H7 (cell line): ENCODE results near the gene GPSM3. TPM values are rescaled to one million over a fixed set of nuclear protein-coding genes. Genes with fewer than 3 reads are reported as not detected.
A peak's percentile ranks its signal among the peaks of the same experiment; 100 is the strongest.

ENCODE experiments used
- DNase-seq: peaks from one replicate; pipeline ENCODE4 v3.0.0; 2012
- H3K27me3 ChIP-seq: 2 replicates; pipeline ENCODE4 v1.6.0; 2011; ENCODE audit warnings: mild to moderate bottlenecking, low read length; ENCODE audit not compliant: control insufficient read depth, insufficient read depth
- H3K36me3 ChIP-seq: replicated peaks from 2 replicates; pipeline ENCODE4 v1.5.1; 2011; ENCODE audit warnings: low read length; ENCODE audit not compliant: control insufficient read depth, insufficient read depth
- H3K4me3 ChIP-seq: 2 replicates; pipeline ENCODE4 v1.5.1; 2011; ENCODE audit warnings: low read depth, mild to moderate bottlenecking, control low read depth, low read length, moderate library complexity; ENCODE audit not compliant: insufficient read depth
- total RNA-seq: library from RNA; depleted of rRNA; stranded (reverse); fragments of >200 nt; shearing (Covaris generic); gene quantifications from 2 replicates; pipeline ENCODE4 v1.2.3, GENCODE V29; 2014

GPSM3 gene
- total RNA-seq, 1 experiment from 2014 or later = 21.2 TPM

GRCh38 chr6:32176476-32177182, 15.8 kb downstream of the GPSM3 start:
- Histone ChIP-seq H3K4me3 (peak overlapping the region; percentile 79), H3K36me3 (peaks cover 8% of the 10 kb centered on the region), H3K27me3 (no peaks in the 10 kb centered on the region)
- peak; percentile 37 for DNase-seq

- Histone ChIP-seq H3K4me3 (peak within 1 kb of the TSS; percentile 79), H3K27me3 (no peaks in the 10 kb centered on the region), H3K36me3 (peaks cover 8% of the 10 kb centered on the region)
- peak; percentile 99 for DNase-seq
These were observed 16.6 kb downstream of the GPSM3 start, which contains the start of gene AGPAT1 for GRCh38 chr6:32175711-32176475. Gene AGPAT1 (minus strand): TSS chr6:32176084. CDS start chr6:32171496, 4,588 bp downstream.

DNA sequence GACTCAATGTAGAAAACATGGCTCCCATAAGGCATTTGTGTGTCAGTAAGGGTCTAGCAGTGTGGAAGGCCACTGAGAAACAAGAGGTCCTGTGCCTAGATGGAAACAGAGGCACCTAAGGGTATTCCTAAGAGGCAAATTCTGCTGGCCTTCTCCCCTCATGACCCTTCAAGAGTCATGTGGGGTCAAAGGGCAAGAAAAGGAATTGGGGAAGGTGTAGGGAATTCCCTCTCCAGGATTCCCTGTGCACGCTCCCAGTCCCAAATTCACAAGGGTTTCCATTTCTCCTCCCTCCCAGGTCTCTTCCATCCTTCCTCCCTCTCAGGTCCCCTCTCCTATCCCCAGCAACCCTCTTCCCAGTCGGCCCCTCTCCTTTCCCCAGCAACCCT, 17.1 kb downstream of the GPSM3 start:
- Histone ChIP-seq H3K4me3 (peak overlapping the region; percentile 79), H3K27me3 (no peaks in the 10 kb centered on the region), H3K36me3 (peaks cover 9% of the 10 kb centered on the region)
- no peak for DNase-seq

DNA sequence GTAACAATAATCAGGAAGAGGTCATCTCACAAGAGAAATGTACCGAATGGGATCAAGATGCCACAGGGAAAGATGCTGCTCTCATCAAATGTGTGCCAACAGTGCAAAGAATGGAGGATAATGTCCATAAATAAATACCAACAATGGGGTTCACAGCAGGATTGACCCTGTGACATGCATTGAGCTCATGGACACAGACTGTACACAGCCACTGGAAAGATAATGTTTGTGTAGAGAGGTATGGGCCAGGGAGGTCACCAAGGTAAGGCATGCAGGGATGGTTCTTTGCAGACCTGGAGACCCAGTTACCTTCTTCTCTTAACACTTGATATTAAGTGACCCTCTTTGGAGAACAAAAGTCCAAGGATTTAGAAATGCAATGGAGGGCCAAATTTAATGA, 18.0 kb downstream of the GPSM3 start:
- DNase-seq = no peak
- Histone ChIP-seq H3K27me3 (no peaks in the 10 kb centered on the region), H3K4me3 (no peak overlapping the region), H3K36me3 (peaks cover 16% of the 10 kb centered on the region)

- peaks cover 20% of the 10 kb centered on the region for H3K36me3 ChIP-seq
- H3K4me3 ChIP-seq = no peak overlapping the region
- peak; percentile 33 for DNase-seq
- no peaks in the 10 kb centered on the region for H3K27me3 ChIP-seq
These were observed 19.3 kb downstream of the GPSM3 start for GRCh38 chr6:32173051-32173727.

DNA sequence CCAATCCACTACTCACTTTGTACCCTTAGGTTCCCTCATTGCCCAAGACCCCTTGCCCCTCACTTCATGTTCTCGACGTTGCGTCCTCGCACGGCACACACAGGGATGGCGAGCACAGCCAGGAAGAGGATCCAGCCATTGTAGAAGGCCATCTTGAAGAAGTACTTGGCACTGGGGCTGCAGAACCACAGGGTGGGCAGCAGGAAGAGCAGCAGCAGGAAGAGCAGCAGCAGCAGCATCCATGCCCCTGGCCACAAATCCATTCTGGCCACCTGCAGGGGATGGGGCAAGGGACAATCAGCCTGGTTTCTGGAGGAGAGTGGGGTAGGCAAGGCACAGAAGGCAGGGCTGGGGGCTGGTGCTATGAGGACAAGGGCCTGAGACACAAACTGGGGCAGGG, 21.2 kb downstream of the GPSM3 start:
- Histone ChIP-seq H3K27me3 (no peaks in the 10 kb centered on the region), H3K36me3 (peaks cover 20% of the 10 kb centered on the region), H3K4me3 (no peak overlapping the region)
- DNase-seq = no peak

DNA sequence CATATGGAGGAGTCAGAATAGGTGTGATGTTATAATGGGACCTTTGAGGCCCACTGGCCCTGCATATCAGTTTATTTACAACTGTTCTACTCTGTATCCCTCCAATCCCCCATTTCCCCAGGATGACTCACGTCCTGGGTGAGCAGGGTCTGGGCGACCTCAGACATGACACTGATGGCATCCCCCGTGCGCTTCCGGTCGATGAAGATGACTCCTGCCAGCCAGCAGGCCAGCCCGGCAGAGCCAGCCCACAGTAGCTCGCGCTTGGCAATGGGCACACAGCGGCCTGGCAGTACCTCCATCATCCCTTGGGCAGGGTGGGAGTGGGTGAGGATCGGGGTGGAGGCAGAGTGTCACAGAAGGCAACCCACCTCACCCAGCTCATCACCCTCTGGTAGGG, 22.1 kb downstream of the GPSM3 start:
- Histone ChIP-seq H3K27me3 (no peaks in the 10 kb centered on the region), H3K4me3 (no peak overlapping the region), H3K36me3 (peaks cover 20% of the 10 kb centered on the region)
- no peak for DNase-seq

DNA sequence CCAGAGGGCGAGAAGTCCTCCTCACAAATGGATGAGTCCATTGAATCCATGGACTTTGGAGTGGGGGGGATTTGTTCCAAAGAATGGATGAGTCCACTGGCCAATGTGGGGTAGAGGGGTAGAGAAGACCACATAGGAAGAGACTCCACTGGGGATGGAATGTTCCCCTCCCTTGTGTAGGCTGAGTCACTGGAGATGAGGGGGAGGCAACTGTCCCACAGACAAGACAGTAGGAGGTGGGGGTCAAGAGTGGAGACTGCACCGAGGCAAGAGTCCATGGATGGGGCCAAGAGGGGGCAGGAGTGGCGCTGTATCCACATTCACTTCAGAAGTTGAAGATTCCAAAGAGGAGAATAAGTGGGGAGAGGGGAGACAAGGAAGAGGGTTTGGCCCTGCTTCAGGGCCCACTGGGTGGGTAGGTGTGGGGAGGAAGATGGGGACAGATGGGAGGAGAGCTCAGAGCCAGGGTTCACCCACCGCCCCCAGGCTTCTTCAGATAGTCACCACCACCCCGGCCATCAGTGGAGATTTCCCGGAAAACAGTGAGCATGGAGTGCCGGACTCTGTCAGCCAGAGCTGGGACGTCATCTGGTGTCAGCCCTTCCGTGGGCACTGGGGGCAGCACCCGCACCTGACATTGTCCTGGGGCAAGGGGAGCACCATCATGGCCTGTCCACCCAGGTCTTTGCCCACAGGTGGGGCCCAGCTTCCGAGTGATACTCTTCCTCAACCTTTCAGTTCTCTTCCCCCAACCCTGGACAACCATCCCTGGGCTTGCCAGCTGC, 23.4 kb downstream of the GPSM3 start:
- DNase-seq = no peak
- Histone ChIP-seq H3K36me3 (peaks cover 20% of the 10 kb centered on the region), H3K27me3 (no peaks in the 10 kb centered on the region), H3K4me3 (no peak overlapping the region)

DNA sequence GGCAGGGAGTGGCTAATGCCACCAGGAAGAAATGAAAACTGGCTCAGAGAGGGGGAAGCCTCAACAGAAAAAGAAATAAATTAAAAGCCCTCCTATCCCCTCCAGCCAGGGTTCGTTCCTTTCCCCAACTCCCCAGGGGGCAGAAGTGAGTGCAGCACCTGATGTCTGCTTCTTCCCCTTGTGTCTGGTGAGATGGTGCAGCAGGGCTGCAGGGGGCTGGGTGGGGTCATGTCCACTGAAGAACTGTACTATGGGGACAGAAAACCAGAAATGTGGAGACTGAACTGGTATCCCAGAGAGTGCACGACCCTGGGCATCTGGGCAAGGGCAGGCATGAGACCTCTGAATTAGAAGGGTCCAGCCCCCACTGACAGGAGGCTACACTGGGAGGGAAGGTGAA, 24.1 kb downstream of the GPSM3 start:
- no peak for DNase-seq
- Histone ChIP-seq H3K27me3 (no peaks in the 10 kb centered on the region), H3K36me3 (peaks cover 20% of the 10 kb centered on the region), H3K4me3 (no peak overlapping the region)

DNA sequence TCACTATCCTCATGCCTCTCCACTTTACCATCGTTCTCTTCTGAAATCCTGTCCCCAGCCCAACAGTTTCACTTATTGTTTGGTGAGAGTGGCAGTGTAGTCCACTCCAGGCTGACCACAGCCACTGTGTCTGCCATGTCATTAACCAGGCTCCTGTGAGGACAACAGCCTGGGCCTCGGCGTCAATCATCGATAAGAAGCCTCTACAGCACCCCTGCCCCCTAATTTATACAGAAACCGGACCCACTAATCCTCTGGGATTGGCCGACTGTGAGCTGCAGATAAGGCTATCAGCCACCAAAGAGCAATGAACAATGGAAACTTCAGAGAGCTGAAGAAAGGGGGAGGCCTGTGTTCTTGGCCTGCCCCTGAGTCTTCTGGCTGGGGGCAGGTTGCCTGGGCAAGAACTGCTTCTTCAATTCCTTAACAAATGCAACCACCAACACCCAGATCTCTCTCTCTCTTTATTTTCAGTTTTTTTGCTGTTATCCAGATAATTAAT, 24.6 kb downstream of the GPSM3 start:
- Histone ChIP-seq H3K27me3 (no peaks in the 10 kb centered on the region), H3K4me3 (no peak overlapping the region), H3K36me3 (peaks cover 20% of the 10 kb centered on the region)
- no peak for DNase-seq

- peak; percentile 63 for DNase-seq
- Histone ChIP-seq H3K27me3 (no peaks in the 10 kb centered on the region), H3K4me3 (no peak overlapping the region), H3K36me3 (peaks cover 20% of the 10 kb centered on the region)
These were observed 25.2 kb downstream of the GPSM3 start for GRCh38 chr6:32167154-32167760.

GRCh38 chr6:32166411-32167061, 25.9 kb downstream of the GPSM3 start:
- Histone ChIP-seq H3K27me3 (no peaks in the 10 kb centered on the region), H3K4me3 (no peak overlapping the region), H3K36me3 (peaks cover 20% of the 10 kb centered on the region)
- DNase-seq = peak; percentile 95

DNA sequence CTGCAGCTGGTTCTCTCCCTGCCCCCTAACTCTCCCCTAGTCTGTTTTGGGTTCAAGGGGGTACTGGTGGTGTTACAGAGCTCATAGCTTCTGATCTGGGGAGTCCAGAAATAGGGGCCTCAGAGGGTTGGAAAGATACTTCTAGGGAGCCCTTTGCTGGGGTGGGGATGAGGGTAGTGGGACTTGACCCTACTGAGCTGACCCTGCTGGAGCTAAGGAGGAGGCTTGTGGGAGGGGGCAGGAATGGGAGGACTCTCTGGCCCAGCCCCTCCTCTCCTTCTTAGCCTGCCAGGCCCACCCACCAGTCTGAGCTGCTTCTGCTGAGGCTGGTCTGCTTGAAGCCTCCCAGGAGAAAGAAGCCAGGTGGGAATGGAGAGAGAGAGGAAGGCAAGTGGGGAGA, 28.1 kb downstream of the GPSM3 start, which contains the start of gene EGFL8:
Gene EGFL8 (plus strand): TSS at position 301 of the 400 bp plus-strand sequence. CDS start 1,571 bp downstream, outside the sequence.
- Histone ChIP-seq H3K36me3 (peaks cover 3% of the 10 kb centered on the region), H3K4me3 (no peak within 1 kb of the TSS), H3K27me3 (no peaks in the 10 kb centered on the region)
- DNase-seq = no peak
